K562 (cell line): ENCODE results near the gene MAGI1. TPM values are rescaled to one million over a fixed set of nuclear protein-coding genes. Genes with fewer than 3 reads are reported as not detected.

ENCODE experiments used
- ATAC-seq: fragments of 200-7000 bp; cut with Tn5 transposase; 3 replicates; pipeline ENCODE4 v1.9.1; 2020; ENCODE audit warnings: moderate library complexity
- BruUV-seq: library from RNA; stranded (reverse); fragments of 400-500 nt; replicated peaks from 2 replicates; lab custom pipeline; 2021; lab: Mats Ljungman, UMichigan
- CTCF ChIA-PET: fragments of 300-600 bp; formaldehyde crosslinking; extraction: SDS; loops from one replicate; lab custom pipeline; 2021; ENCODE audit warnings: low intra/inter-chr PET ratio; lab: Yijun Ruan, JAX
- POLR2A ChIA-PET: fragments of 300-600, 350-650 bp; sonication (Branson Sonifier 250); formaldehyde crosslinking; extraction: SDS; loops from one replicate; lab custom pipeline; 2021; ENCODE audit warnings: antibody characterized with exemption, inconsistent platforms; lab: Yijun Ruan, JAX
- DNase-seq, 4 experiments: peaks; one replicate each; pipeline versions ENCODE4 v3.0.0 to v3.0.0-alpha.2; 2011 to 2018; ENCODE audit warnings: low spot score in 3 of 4, mixed read lengths in 3 of 4; ENCODE audit errors: extremely low read depth in 1 of 4
- FAIRE-seq: peaks from 2 replicates; lab custom pipeline; 2011; peaks lifted over from hg19 to GRCh38; lab: Jason Lieb, UNC
- H2AFZ ChIP-seq: 2 replicates; pipeline ENCODE4 v1.6.0; 2011; ENCODE audit warnings: low read depth, low read length, control low read depth, inconsistent platforms
- H3K27ac ChIP-seq: fragments of 200-600 bp; 3 replicates; pipeline ENCODE4 v1.8.0; 2011; ENCODE audit warnings: low read depth, mild to moderate bottlenecking, control low read depth, inconsistent platforms, low read length, moderate library complexity, mixed read lengths; ENCODE audit errors: extremely low read depth
- H3K27me3 ChIP-seq, 2 experiments: fragments of 300-600 bp in 1 of 2; 2 replicates in 1 of 2; 3 replicates in 1 of 2; pipeline versions ENCODE4 v1.6.0 to v1.8.0; 2011; ENCODE audit warnings: inconsistent platforms in 2 of 2, low read length in 2 of 2, mild to moderate bottlenecking in 1 of 2, mixed read lengths in 1 of 2, moderate library complexity in 1 of 2; ENCODE audit not compliant: control insufficient read depth in 2 of 2, insufficient read depth in 2 of 2
- H3K36me3 ChIP-seq: fragments of 300-600 bp; 3 replicates; pipeline ENCODE4 v1.8.0; 2011; ENCODE audit warnings: mild to moderate bottlenecking, low read length, inconsistent platforms; ENCODE audit not compliant: control insufficient read depth, insufficient read depth
- H3K4me1 ChIP-seq, 2 experiments: fragments of 200-600 bp in 1 of 2; replicated peaks in 1 of 2; 2 replicates in 1 of 2; 3 replicates in 1 of 2; pipeline versions ENCODE4 v1.5.1 to v1.8.0; 2011; ENCODE audit warnings: inconsistent platforms in 2 of 2, low read length in 2 of 2, mild to moderate bottlenecking in 1 of 2, mixed read lengths in 1 of 2, moderate library complexity in 1 of 2; ENCODE audit not compliant: control insufficient read depth in 2 of 2, insufficient read depth in 2 of 2
- H3K4me2 ChIP-seq: 2 replicates; pipeline ENCODE4 v1.6.1; 2011; ENCODE audit warnings: low read length, control low read depth, inconsistent platforms, mixed read lengths; ENCODE audit not compliant: insufficient read depth
- H3K4me3 ChIP-seq: fragments of 200-600 bp; sonication (generic), shearing (Covaris generic); 2 replicates; pipeline ENCODE4 v1.5.1; 2016; ENCODE audit warnings: control low read depth, inconsistent platforms
- H3K79me2 ChIP-seq: fragments of 200-600 bp; 3 replicates; pipeline ENCODE4 v1.8.0; 2011; ENCODE audit warnings: low read length, inconsistent platforms; ENCODE audit not compliant: control insufficient read depth, insufficient read depth
- H3K9ac ChIP-seq, 2 experiments: 2 replicates each; pipeline versions ENCODE4 v1.6.0 to v1.6.1; 2011; ENCODE audit warnings: low read depth in 2 of 2, low read length in 2 of 2, control low read depth in 1 of 2, inconsistent platforms in 1 of 2, mild to moderate bottlenecking in 1 of 2, mixed read lengths in 1 of 2; ENCODE audit not compliant: insufficient read depth in 1 of 2
- H3K9me1 ChIP-seq: one replicate; pipeline ENCODE4 v1.6.0; 2011; ENCODE audit warnings: inconsistent platforms, mild to moderate bottlenecking, low read length, moderate library complexity; ENCODE audit not compliant: control insufficient read depth, insufficient read depth
- H3K9me3 ChIP-seq: replicated peaks from 2 replicates; pipeline ENCODE4 v1.5.1; 2011; ENCODE audit warnings: low read depth, low read length, inconsistent platforms; ENCODE audit not compliant: control insufficient read depth, insufficient read depth
- H4K20me1 ChIP-seq: replicated peaks from 2 replicates; pipeline ENCODE4 v1.6.1; 2011; ENCODE audit warnings: low read length, inconsistent platforms, mixed read lengths; ENCODE audit not compliant: control insufficient read depth, insufficient read depth
- CTBP1 ChIP-seq: fragments of 450-650 bp; IDR thresholded peaks from 2 replicates; pipeline ENCODE4 v1.6.1; 2016; ENCODE audit warnings: borderline replicate concordance
- DMBX1 ChIP-seq: fragments of 250-450 bp; sonication (Bioruptor Pico); IDR thresholded peaks from 2 replicates; pipeline ENCODE4 v1.8.0; 2022; ENCODE audit warnings: inconsistent platforms, mild to moderate bottlenecking, moderate library complexity, borderline replicate concordance
- FOXJ2 ChIP-seq: fragments of 200-800 bp; sonication (Bioruptor generic); IDR thresholded peaks from 2 replicates; pipeline ENCODE4 v1.6.1; 2016; ENCODE audit warnings: missing genetic modification characterization, missing compliant biosample characterization
- MLX ChIP-seq, 2 experiments: fragments of 450-650 bp in 1 of 2; sonication (generic) in 1 of 2; formaldehyde crosslinking; conservative IDR thresholded peaks; 2 replicates each; pipeline versions ENCODE4 v1.4.0 to v1.8.1; 2020 to 2022; ENCODE audit warnings: mild to moderate bottlenecking in 1 of 2, missing genetic modification reagents in 1 of 2
- MTA2 ChIP-seq: fragments of 450-650 bp; IDR thresholded peaks from 2 replicates; pipeline ENCODE4 v1.6.1; 2016; ENCODE audit warnings: low read depth
- NR3C1 ChIP-seq: sonication (generic); formaldehyde crosslinking; IDR thresholded peaks from 2 replicates; pipeline ENCODE4 v1.8.1; 2022; ENCODE audit warnings: missing genetic modification reagents
- PHTF2 ChIP-seq: fragments of 250-450 bp; sonication (Bioruptor Pico); IDR thresholded peaks from 2 replicates; pipeline ENCODE4 v1.5.0; 2021; ENCODE audit warnings: mild to moderate bottlenecking
- PTRF ChIP-seq: fragments of 450-650 bp; IDR thresholded peaks from 2 replicates; pipeline ENCODE4 v1.6.1; 2016; ENCODE audit warnings: mild to moderate bottlenecking, missing genetic modification characterization, missing compliant biosample characterization
- SMAD1 ChIP-seq: fragments of 150-350 bp; IDR thresholded peaks from 2 replicates; pipeline ENCODE4 v1.6.1; 2014; ENCODE audit warnings: low read length, low read depth; ENCODE audit not compliant: partially characterized antibody
- TCF3 ChIP-seq: sonication (generic); formaldehyde crosslinking; IDR thresholded peaks from 2 replicates; pipeline ENCODE4 v1.4.0; 2020; ENCODE audit warnings: mild to moderate bottlenecking, missing genetic modification reagents
- ZFP1 ChIP-seq: fragments of 450-650 bp; formaldehyde crosslinking; IDR thresholded peaks from 2 replicates; pipeline ENCODE4 v1.4.0; 2020; ENCODE audit warnings: mild to moderate bottlenecking, mixed read lengths
- ZNF445 ChIP-seq: fragments of 250-450 bp; sonication (Bioruptor Pico); IDR thresholded peaks from 2 replicates; pipeline ENCODE4 v1.4.0; 2020; ENCODE audit warnings: low read depth, mild to moderate bottlenecking, moderate library complexity
- ZNF695 ChIP-seq: fragments of 450-650 bp; formaldehyde crosslinking; IDR thresholded peaks from 2 replicates; pipeline ENCODE4 v1.4.0; 2020; ENCODE audit warnings: mild to moderate bottlenecking, moderate library complexity
- WGBS: fragments of 100-300 bp; shearing (Covaris generic); methylation state at CpG from one replicate; pipeline ENCODE4 v1.1.6; 2016; ENCODE audit warnings: low coverage, mixed read lengths; ENCODE audit not compliant: insufficient coverage; ENCODE audit errors: missing lambda C conversion rate; 5-methylcytosine and 5-hydroxymethylcytosine counted together
- in situ Hi-C: fragments of 300-500 bp; cut with MboI; formaldehyde crosslinking; loops from 4 replicates; pipeline ENCODE4 v1.15.0; 2018; ENCODE audit warnings: inconsistent platforms, mixed read lengths
- intact Hi-C: fragments of 100-400 bp; cut with micrococcal nuclease; formaldehyde crosslinking; loops from 2 replicates; pipeline ENCODE4 v1.14.2; 2022
- polyA plus RNA-seq, 8 experiments: library from polyadenylated mRNA; depleted of rRNA in 4 of 8; stranded (reverse) in 5 of 8; unstranded in 3 of 8; fragments of >200 nt; fragmentation: Nextera tagmentation in 2 of 8; fragmentation: Illumina TruSeq in 1 of 8; extraction: Ambion mirVana in 2 of 8; extraction: Trizol in 1 of 8; gene quantifications; 2 replicates each; pipeline versions ENCODE4 v1.2.1 to v1.2.3, GENCODE V29; 2011 to 2014; ENCODE audit warnings: inconsistent platforms in 1 of 8, missing spikeins in 1 of 8
- total RNA-seq, 7 experiments: library from RNA; depleted of rRNA in 6 of 7; stranded (reverse); fragments of >200 nt in 6 of 7; fragmentation: Illumina TruSeq in 2 of 7; extraction: Trizol in 2 of 7; gene quantifications; 2 replicates each; pipeline versions ENCODE4 v1.2.1 to v1.2.3, GENCODE V29; 2011 to 2021; ENCODE audit warnings: low replicate concordance in 1 of 7
- TF ChIP-seq, protein P1 (sequence below): fragments of 450-650 bp; IDR thresholded peaks from 2 replicates; pipeline ENCODE4 v1.6.1; 2017; ENCODE audit warnings: mild to moderate bottlenecking, moderate library complexity
- TF ChIP-seq, protein P2 (sequence below): fragments of 250-450 bp; sonication (Bioruptor Pico); IDR thresholded peaks from 2 replicates; pipeline ENCODE4 v1.8.0; 2021; ENCODE audit warnings: borderline replicate concordance, mild to moderate bottlenecking, moderate library complexity; ENCODE audit not compliant: poor library complexity, severe bottlenecking

MAGI1 gene
- total and polyA plus RNA-seq, 9 of the 15 experiments (the other 6 are each of a cell fraction or from before 2014, with no cell fraction given): 7.8 to 59.4 (median 43.2) TPM

GRCh38 chr3:66010348-66010738 lies 28.4 kb downstream of the MAGI1 start:
- no TSS peak for BruUV-seq
- no peak for TF ChIP-seq FOXJ2 (tag)
- TF ChIP-seq ZFP1 (CRISPR knock-in tag): no peak
- TF ChIP-seq, protein P1, sequence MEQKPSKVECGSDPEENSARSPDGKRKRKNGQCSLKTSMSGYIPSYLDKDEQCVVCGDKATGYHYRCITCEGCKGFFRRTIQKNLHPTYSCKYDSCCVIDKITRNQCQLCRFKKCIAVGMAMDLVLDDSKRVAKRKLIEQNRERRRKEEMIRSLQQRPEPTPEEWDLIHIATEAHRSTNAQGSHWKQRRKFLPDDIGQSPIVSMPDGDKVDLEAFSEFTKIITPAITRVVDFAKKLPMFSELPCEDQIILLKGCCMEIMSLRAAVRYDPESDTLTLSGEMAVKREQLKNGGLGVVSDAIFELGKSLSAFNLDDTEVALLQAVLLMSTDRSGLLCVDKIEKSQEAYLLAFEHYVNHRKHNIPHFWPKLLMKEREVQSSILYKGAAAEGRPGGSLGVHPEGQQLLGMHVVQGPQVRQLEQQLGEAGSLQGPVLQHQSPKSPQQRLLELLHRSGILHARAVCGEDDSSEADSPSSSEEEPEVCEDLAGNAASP: no peak
- TF ChIP-seq NR3C1: no peak
- no peak for TF ChIP-seq PHTF2 (CRISPR knock-in tag)
- no peak for TF ChIP-seq MTA2
- no peak for TF ChIP-seq CTBP1
- TF ChIP-seq PTRF (tag): no peak
- TF ChIP-seq, protein P2, sequence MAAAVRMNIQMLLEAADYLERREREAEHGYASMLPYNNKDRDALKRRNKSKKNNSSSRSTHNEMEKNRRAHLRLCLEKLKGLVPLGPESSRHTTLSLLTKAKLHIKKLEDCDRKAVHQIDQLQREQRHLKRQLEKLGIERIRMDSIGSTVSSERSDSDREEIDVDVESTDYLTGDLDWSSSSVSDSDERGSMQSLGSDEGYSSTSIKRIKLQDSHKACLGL (CRISPR knock-in tag): no peak
- TF ChIP-seq ZNF445 (CRISPR knock-in tag): no peak
- TF ChIP-seq SMAD1: no peak
- TF ChIP-seq ZNF695 (CRISPR knock-in tag): no peak
- TF ChIP-seq MLX (CRISPR knock-in tag; conservative IDR thresholded peaks at IDR 0.05): no peak
- no peak for TF ChIP-seq TCF3
- TF ChIP-seq DMBX1 (CRISPR knock-in tag): no peak
- TF ChIP-seq, all 486 proteins: peak for 0
- H3K9ac ChIP-seq: no peak overlapping the region
- no peak overlapping the region for H2AFZ ChIP-seq
- no peak overlapping the region for H3K27ac ChIP-seq
- intact Hi-C loops: no loop called here
- ATAC-seq: no peak
- H3K36me3 ChIP-seq: no peaks in the 10 kb centered on the region
- 0% methylated on average over 3 of the region's 4 CpGs for WGBS
- no peak overlapping the region for H3K4me3 ChIP-seq
- peaks cover 0 to 6% of the 10 kb centered on the region in 2 experiments; a peak in 2 of 5 replicates for H3K27me3 ChIP-seq
- no peaks in the 10 kb centered on the region for H3K4me1 ChIP-seq
- no peaks in the 10 kb centered on the region for H3K79me2 ChIP-seq
- H3K9me1 ChIP-seq: no peaks in the 10 kb centered on the region
- DNase-seq: no peak
- CTCF ChIA-PET: no interaction called here
- H3K9me3 ChIP-seq: no peaks in the 10 kb centered on the region
- H4K20me1 ChIP-seq: no peaks in the 10 kb centered on the region
- POLR2A ChIA-PET: no interaction called here
- in situ Hi-C loops: no loop called here
- FAIRE-seq: no peak
- H3K4me2 ChIP-seq: no peak overlapping the region
